GM12801 (cell line): Measurements from ENCODE around the gene MFSD1.

Source experiments
- TF ChIP-seq, protein P1 (sequence below): IDR thresholded peaks from one replicate; pipeline ENCODE4 v1.5.1; 2011; ENCODE audit warnings: control low read depth; ENCODE audit not compliant: insufficient read length; ENCODE audit errors: extremely low read depth

The MFSD1 gene

DNA sequence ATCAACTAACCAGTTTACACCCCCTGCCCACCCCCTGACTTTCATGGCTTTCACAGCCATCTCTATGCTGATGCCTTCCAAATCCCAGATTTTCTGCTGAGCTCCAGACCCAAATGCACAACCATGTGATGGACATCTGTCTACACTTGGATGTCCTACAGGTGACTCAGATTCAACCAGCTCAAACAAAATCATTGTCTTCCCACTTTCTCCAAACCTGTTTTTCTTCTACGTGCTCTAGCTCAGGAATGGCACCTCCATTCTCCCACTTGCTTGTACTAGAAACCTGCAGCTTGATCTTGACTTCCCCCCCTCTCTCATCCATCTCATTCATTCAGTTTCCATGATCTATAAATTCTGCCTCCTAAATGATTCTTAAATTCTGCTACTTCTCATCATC, 35.5 kb upstream of the MFSD1 start:
- TF ChIP-seq, protein P1, sequence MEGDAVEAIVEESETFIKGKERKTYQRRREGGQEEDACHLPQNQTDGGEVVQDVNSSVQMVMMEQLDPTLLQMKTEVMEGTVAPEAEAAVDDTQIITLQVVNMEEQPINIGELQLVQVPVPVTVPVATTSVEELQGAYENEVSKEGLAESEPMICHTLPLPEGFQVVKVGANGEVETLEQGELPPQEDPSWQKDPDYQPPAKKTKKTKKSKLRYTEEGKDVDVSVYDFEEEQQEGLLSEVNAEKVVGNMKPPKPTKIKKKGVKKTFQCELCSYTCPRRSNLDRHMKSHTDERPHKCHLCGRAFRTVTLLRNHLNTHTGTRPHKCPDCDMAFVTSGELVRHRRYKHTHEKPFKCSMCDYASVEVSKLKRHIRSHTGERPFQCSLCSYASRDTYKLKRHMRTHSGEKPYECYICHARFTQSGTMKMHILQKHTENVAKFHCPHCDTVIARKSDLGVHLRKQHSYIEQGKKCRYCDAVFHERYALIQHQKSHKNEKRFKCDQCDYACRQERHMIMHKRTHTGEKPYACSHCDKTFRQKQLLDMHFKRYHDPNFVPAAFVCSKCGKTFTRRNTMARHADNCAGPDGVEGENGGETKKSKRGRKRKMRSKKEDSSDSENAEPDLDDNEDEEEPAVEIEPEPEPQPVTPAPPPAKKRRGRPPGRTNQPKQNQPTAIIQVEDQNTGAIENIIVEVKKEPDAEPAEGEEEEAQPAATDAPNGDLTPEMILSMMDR: no peak

DNA sequence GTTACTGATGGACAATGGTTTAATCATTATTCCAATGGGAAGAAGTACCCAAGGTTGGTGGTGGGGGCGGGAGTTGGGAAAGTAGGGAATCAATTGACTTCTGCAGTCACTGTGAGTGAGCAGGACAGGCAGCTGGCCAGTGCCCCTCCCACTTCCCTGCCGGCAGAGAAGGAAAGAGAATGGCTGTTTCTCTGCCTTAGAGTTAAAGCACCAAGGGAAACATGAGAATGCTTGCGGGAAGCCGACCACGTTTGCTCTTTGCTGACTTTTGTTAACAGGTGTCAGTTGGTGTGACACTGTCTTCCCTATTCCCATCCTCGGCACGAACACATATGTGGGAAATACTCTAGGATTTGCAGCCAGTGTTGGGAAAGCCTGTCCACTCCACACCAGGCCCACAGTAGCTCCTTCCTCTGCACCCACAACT, 33.5 kb upstream of the MFSD1 start:
- TF ChIP-seq, protein P1: no peak

GRCh38 chr3:158768881-158769543, 32.8 kb upstream of the MFSD1 start:
- TF ChIP-seq, protein P1: no peak

DNA sequence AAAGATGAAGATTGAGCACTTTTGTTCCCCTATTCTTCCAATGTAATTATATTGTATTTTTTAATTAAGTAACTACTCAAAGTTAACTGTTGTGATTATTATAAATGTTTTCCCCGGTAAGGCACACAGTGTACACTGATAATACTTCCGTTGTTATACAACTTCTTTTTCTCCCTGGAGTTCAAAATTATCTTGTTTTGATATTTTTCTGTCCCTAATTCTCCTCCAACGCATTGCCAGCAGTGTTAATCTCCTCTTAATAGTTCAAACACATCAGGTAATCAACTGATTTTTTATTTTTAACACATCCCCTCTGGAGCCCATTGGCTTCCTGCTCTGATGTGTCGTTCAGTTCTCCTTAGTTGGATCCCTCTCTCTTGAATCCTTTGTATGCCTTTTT, 32.3 kb upstream of the MFSD1 start:
- TF ChIP-seq, protein P1: no peak

DNA sequence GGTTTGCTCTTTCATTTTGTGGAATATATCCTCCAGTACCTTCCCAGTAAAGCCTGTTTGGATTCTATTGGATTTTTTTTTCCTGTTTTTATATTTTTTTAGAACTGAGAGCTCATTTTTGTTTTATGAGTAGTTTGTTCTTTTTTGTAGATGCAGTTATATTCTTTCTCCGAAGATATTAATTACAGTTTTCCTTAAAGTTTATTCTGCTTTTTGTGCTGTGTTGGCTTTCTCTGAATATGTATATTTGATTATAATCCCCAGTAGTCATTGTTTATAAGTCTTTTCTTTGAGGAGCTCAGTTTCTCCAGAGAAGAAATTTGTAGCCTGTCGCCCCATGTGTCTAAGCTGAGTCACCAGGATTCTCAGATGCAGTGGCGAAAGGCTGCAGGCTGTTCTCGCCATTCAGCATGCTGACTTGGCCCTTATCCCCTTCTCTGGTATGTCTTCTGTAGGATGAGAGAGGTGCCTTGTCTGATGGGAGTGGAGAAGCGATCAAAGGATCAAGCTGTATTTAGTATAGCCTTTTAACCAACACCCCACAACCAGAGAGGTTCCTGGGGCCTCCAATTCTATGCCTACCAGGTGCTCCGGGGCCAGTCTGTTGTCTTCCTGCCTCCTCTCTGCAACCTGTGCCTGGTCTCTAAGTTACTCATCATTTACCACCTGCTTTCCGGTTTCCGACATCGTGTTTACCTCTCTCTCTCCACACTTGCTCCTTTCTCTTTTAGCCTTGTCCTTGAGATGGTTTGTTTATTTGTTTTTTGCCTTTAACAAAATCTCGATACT, 31.7 kb upstream of the MFSD1 start:
- TF ChIP-seq, protein P1: no peak

- TF ChIP-seq, protein P1: no peak
These were observed 31.0 kb upstream of the MFSD1 start for GRCh38 chr3:158770741-158771350.

- TF ChIP-seq, protein P1: no peak
These were observed 30.3 kb upstream of the MFSD1 start for GRCh38 chr3:158771577-158771976.
